Erythroblast (primary cell): ENCODE data around the gene NEURL2.

ENCODE experiments used
- GATA1 ChIP-seq: IDR thresholded peaks from 2 replicates; pipeline ENCODE4 v1.6.1; 2011; ENCODE audit warnings: low read depth, mild to moderate bottlenecking, control low read depth, low read length, moderate library complexity
- POLR2A ChIP-seq: IDR thresholded peaks from 2 replicates; pipeline ENCODE4 v1.6.1; 2011; ENCODE audit warnings: mild to moderate bottlenecking, low read length

DNA sequence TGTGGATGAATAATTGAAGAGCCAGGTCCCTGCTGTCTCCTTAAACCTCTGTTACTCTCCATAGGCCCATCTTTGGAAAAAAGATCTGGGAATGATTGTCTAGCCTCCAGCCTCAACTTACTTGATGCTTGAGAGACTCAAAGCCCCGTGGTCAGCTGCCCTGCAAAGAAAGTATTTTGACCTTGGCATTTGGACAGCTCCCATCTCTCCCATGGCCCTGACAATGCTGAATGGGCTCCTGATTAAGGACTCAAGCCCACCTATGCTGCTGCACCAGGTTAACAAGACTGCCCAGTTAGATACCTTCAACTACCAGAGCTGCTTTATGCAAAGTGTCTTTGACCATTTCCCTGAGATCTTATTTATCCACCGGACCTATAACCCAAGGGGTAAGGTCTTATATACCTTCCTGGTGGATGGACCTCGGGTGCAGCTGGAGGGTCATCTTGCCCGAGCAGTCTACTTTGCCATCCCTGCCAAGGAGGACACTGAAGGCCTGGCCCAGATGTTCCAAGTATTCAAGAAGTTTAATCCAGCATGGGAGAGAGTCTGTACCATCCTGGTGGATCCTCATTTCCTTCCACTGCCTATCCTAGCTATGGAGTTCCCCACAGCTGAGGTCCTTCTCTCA is 8.4 kb downstream of the NEURL2 start:
- TF ChIP-seq POLR2A = no peak
- TF ChIP-seq GATA1 = no peak
